NCI-H1092 treated with DMSO at 0.1 percent for 48 hours (cell line): Measurements from ENCODE around the gene DENND4B.

Experiments used
- DNase-seq: peaks from one replicate; lab custom pipeline; 2025; lab: John Stamatoyannopoulos, UW

DENND4B gene

DNA sequence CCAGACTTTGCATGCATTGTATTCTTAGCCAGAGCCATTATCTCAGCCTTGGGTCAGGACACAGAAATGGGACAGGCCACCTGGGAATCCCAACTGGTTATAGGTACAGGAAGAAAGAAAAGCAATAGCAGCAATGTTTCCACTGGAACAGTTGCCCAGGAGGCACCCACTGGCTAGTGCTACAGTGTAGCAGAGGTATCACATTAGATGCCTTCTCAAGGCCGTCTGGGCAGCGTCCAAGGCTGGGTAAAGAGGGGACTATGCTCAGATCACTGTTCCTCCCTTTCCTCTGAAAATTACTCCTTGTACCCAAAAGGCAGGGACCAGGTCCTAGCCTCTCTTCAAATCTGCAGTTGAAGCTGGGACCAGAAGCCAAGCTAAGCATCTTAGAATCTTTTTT lies 23.8 kb upstream of the DENND4B start:
- DNase-seq, result no peak

DNA sequence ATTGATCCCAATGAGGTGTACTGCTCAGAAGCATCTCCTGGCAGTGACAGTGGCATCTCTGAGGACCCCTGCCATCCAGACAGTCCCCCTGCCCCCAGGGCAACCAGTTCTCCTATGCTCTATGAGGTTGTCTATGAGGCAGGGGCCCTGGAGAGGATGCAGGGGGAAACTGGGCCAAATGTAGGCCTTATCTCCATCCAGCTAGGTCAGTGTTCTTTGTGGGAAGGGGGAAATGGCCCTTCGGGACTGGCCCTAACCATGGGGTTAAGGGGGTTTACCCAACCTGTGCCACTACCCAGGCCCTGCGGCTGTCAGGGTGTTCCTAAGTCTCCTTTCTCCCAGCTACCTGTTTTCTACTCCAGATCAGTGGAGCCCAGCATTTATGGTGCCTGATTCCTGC lies 22.5 kb upstream of the DENND4B start:
- no peak for DNase-seq

GRCh38 chr1:153968408-153968807 lies 21.9 kb upstream of the DENND4B start:
- peak; percentile 55 for DNase-seq

GRCh38 chr1:153968000-153968363 lies 21.5 kb upstream of the DENND4B start:
- DNase-seq, result no peak

GRCh38 chr1:153967107-153967999 lies 20.8 kb upstream of the DENND4B start, which contains the start of gene CREB3L4:
Gene CREB3L4, plus strand, starts transcription at chr1:153967902. Its CDS starts 624 bp downstream, at chr1:153968526.
- peak; percentile 100 for DNase-seq

DNA sequence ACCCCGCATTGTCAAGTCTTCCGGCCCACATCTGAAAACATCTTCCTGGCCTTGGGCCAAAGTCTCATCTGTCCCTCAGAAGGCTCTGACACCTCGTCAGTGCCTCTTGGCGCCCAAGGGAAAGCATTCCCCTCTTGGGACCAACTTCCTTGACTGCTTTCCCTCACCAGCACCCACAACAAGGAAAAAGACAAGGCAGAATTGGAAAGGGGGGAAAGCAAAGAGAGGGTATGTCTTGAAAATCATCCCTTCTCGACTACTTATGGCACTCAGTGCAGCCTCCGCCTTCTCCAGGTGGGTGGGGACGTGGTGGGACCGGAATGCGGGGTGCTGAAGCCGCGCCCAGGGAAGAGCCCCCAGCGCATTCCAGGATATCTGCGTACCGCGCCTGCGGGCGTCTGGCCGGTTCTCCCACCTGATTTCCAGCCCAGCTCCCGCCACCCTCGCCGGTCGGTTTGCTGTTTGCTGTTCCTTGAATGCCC lies 17.4 kb upstream of the DENND4B start:
- peak; percentile 51 for DNase-seq

GRCh38 chr1:153963030-153963849 lies 16.7 kb upstream of the DENND4B start, which contains the start of gene SLC39A1:
Gene SLC39A1, minus strand, starts transcription at chr1:153963537. Its CDS starts 822 bp downstream, at chr1:153962715.
- DNase-seq, result peak; percentile 99

DNA sequence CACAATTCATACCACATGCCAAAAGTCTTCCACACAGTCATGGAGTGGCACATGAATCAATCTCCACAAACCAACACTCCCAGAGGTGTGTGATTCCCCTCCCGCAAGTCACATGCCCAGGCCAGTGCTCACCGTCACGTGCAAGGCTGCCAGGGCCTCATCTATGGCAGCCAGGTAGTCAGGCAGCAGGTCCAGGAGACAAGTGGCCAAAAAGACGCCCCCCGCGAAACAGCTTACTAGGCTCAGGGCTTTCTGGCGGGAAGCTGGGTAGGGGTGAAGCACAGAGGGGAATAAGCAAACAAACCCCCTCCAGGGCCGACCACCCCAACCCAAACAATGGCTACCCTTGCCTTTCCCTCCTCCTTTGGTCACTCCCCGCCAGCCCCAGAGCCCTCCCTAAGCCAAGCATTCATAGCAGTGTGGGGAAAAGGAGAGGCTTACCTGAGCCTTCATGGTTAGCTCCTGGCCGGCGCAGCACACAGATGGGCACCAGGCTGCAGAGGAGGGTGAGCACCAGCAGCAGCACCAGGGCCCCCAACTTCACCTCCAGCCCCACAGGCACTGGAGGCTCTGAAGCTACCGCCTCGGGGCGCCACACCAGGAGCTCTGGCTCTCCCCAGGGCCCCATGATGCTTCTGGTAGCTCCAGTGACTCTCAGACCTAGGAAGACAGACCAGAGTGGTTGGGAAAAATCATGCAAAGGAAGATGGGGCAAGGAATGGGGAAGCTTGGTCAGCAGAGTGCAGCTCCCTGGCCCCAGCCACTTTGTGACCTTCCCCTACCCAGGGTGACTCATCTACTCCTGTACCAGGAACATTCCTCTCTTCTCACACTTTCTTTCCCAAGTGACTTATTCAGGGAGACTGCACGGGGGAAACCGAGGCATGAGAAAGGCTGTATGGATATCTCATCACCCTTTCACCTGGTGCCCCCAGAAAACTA lies 15.8 kb upstream of the DENND4B start:
- DNase-seq, result no peak

GRCh38 chr1:153961421-153961820 lies 14.9 kb upstream of the DENND4B start:
- no peak for DNase-seq

- DNase-seq, result no peak
Measured at GRCh38 chr1:153960206-153960605, 13.7 kb upstream of the DENND4B start.

- DNase-seq, result no peak
Measured at GRCh38 chr1:153959454-153959853, 12.9 kb upstream of the DENND4B start.

- no peak for DNase-seq
Measured at GRCh38 chr1:153958961-153959260, 12.4 kb upstream of the DENND4B start.

DNA sequence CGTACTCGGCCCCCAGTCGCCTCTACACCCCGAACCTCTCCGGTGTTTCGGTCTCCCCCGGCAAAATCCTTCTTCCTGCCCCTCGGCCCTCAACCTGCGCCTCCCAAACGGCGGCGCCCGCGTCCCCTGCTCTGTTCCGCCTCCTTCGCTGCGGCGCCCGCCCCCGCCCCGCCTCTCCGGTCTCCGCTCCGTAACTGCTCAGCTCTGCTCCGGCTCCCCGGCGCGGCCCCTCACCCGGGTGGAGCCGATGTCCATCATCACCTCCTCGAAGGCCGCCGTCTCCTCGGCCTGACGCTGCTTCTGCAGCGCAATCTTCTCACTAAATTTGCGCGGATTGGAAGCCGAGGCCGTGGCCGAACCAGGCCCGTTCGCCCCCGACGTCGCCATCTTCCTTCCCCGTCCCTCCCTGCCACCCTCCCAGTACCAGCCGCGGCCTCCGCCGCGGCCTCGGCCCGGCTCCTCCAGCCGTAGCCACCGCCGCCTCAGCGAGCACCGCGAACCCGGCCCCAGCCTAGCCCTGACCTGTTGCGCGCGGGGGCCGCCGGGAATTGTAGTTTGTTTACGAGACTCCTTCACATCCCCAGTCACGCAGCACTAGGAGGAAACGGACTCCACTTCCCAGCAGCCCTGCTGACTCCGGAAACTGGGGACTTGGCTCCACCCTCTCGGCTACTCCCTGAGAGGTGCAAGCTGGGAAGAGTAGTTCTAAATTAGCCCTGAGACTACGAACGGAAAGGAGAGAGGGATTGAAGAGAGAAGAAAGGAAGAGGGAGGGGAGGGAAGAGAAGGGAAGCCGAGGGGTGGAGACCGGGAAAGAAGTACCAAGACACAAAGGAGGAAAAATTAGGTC lies 11.8 kb upstream of the DENND4B start, which contains the start of gene CRTC2:
Gene CRTC2 (minus strand): TSS at position 502 of the 850 bp plus-strand sequence. CDS start 115 bp downstream, at position 387.
- DNase-seq, result peak; percentile 100

- DNase-seq, result no peak
Measured at GRCh38 chr1:153957744-153958110, 11.2 kb upstream of the DENND4B start.

DNA sequence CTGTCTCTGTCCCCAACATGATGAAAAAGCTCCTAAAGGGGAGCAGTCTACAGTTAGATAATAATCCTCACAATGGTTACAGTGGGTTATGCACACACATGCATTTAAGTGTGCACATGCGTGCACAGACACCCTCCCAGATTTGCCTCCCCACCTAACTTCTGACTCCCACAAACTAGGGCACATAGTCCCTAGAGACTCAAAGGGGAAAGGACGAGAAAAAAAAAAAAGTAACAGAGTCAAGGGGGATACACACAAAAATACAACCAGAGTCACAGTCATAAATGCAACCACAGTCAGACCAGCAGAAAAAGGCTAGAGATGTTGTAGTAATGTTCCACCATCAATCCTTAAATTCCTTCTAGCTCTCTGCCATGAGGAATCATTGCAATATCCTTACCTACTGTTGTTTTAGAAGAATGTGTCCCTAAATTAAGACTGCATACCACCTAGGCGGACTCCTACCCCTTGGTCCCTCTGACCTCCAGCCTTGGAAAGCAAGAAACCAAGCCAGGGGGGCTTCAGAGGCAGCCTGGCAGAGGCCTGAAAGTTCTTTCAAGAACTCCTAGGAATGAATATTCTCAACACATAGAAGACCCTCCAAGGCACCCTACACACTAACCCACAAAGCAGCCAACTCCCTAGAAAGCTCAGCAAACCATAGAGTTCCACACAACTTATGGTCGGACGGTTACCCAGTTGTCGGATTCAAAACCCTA lies 10.6 kb upstream of the DENND4B start:
- DNase-seq, result no peak

- DNase-seq, result no peak
Measured at GRCh38 chr1:153954826-153955225, 8.3 kb upstream of the DENND4B start.

DNA sequence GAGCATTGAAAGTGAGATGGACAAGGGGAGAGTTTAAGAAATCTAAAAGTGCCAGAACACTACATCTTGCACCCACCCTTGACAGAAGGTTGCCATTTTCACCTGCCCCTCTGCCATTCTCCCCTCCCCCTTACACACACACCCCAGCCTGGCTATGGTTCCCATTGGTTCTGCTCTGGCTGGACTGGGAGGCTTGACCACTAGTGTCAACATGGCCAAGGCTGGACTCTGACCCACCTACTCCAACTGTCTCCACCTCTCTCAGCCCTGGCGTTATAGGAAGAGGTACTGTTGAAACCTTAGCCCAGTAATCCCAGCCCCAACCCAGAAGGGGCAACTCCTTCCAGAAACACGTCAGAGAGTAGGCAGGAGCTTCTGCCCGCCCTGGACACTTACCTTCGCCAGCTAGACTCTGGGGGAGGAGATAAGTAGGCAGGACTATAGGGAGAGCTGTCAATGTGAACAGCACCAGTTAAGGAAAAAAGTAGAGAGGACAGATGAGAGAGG lies 7.4 kb upstream of the DENND4B start:
- DNase-seq, result no peak

- no peak for DNase-seq
Measured at GRCh38 chr1:153951801-153952200, 5.3 kb upstream of the DENND4B start.

GRCh38 chr1:153951183-153951582 lies 4.7 kb upstream of the DENND4B start:
- no peak for DNase-seq
